PC-9 (cell line): ENCODE data around the gene DDAH1. TPM values are rescaled to one million over a fixed set of nuclear protein-coding genes. Genes with fewer than 3 reads are reported as not detected.

Source experiments
- BruUV-seq: library from RNA; stranded (reverse); fragments of 400-500 nt; replicated peaks from 2 replicates; lab custom pipeline; 2021; lab: Mats Ljungman, UMichigan
- CTCF ChIA-PET: fragments of 300-600 bp; sonication (Branson Sonifier 250); formaldehyde crosslinking; loops from one replicate; lab custom pipeline; 2022; ENCODE audit warnings: antibody characterized with exemption; lab: Charles Lee
- POLR2A ChIA-PET: fragments of 300-600 bp; sonication (Branson Sonifier 250); formaldehyde crosslinking; loops from one replicate; lab custom pipeline; 2022; ENCODE audit warnings: antibody characterized with exemption; ENCODE audit not compliant: unreplicated experiment; lab: Charles Lee
- DNase-seq, 2 experiments: peaks; one replicate each; pipeline versions ENCODE4 v3.0.0 to v3.0.0-alpha.2; 2015 to 2022; ENCODE audit warnings: mixed read lengths in 1 of 2
- H2AFZ ChIP-seq: fragments of 200-600 bp; sonication (generic); 2 replicates; pipeline ENCODE4 v1.8.1; 2017; ENCODE audit warnings: antibody characterized with exemption
- H3F3A ChIP-seq: fragments of 200-600 bp; sonication (generic); 2 replicates; pipeline ENCODE4 v1.8.1; 2017; ENCODE audit warnings: antibody characterized with exemption, mild to moderate bottlenecking, low read depth; ENCODE audit not compliant: insufficient read depth
- H3K27ac ChIP-seq: fragments of 200-600 bp; sonication (generic); 2 replicates; pipeline ENCODE4 v1.6.1; 2016; ENCODE audit warnings: mixed run types
- H3K27me3 ChIP-seq: fragments of 200-600 bp; sonication (generic); 2 replicates; pipeline ENCODE4 v1.6.1; 2016; ENCODE audit warnings: low read depth, mixed run types; ENCODE audit not compliant: insufficient read depth
- H3K36me3 ChIP-seq: fragments of 200-600 bp; sonication (generic); 2 replicates; pipeline ENCODE4 v1.6.1; 2016; ENCODE audit warnings: low read depth, mixed run types
- H3K4me1 ChIP-seq: fragments of 200-600 bp; sonication (generic); replicated peaks from 2 replicates; pipeline ENCODE4 v1.6.1; 2016; ENCODE audit warnings: mixed run types; ENCODE audit not compliant: insufficient read depth
- H3K4me2 ChIP-seq: fragments of 200-600 bp; sonication (generic); 2 replicates; pipeline ENCODE4 v1.6.1; 2017; ENCODE audit warnings: mixed run types
- H3K4me3 ChIP-seq: fragments of 200-600 bp; sonication (generic); 2 replicates; pipeline ENCODE4 v1.6.1; 2016; ENCODE audit warnings: mixed run types
- H3K79me2 ChIP-seq: fragments of 200-600 bp; sonication (generic); 2 replicates; pipeline ENCODE4 v1.6.1; 2017; ENCODE audit warnings: low read depth, mixed run types
- H3K9me2 ChIP-seq: fragments of 200-600 bp; sonication (generic); 2 replicates; pipeline ENCODE4 v1.8.1; 2017; ENCODE audit warnings: mild to moderate bottlenecking; ENCODE audit not compliant: insufficient read depth
- H3K9me3 ChIP-seq: fragments of 200-600 bp; sonication (generic); 2 replicates; pipeline ENCODE4 v1.8.1; 2016; ENCODE audit warnings: low read depth; ENCODE audit not compliant: insufficient read depth
- H4K20me1 ChIP-seq: fragments of 200-600 bp; sonication (generic); 2 replicates; pipeline ENCODE4 v1.8.1; 2017; ENCODE audit not compliant: insufficient read depth
- EZH2 ChIP-seq: fragments of 200-600 bp; sonication (generic); IDR thresholded peaks from 2 replicates; pipeline ENCODE4 v1.8.0; 2017; ENCODE audit warnings: antibody characterized with exemption, low read depth
- intact Hi-C: fragments of 100-400 bp; cut with micrococcal nuclease; formaldehyde crosslinking; loops from one replicate; pipeline ENCODE4 v1.10.0; 2022; ENCODE audit not compliant: unreplicated experiment
- total RNA-seq: library from RNA; stranded (reverse); gene quantifications from 2 replicates; pipeline ENCODE4 v1.2.3, GENCODE V29; 2021
- TF ChIP-seq, protein P1 (sequence below): fragments of 200-600 bp; sonication (generic); conservative IDR thresholded peaks from 2 replicates; pipeline ENCODE4 v1.6.1; 2017; ENCODE audit warnings: mixed run types, antibody characterized with exemption, mild to moderate bottlenecking, moderate library complexity

DDAH1 gene
- total RNA-seq, 1 experiment from 2014 or later, result 31.9 TPM

DNA sequence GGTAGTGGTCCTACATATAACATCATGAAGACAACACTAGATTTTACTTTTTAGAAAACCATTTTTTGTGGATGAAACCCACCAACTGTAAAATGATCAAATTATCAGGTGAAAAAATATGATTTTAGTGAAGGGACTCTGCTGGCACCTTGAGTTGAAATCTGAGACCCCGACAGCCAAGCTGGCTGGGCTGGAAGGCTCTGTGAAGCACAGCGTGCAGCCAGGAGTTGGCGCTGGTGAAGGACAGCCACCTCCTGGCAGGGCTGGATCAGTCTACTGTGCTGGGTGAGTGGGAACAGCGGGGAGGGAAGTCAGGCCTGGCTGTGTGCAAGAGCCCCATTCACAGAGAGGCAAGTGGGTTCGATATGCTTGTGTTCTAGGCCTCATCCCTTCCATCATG is 47.9 kb downstream of the DDAH1 start:
- CTCF ChIA-PET, result no interaction called here
- intact Hi-C loops, result no loop called here
- Histone ChIP-seq H3K9me2 (no peaks in the 10 kb centered on the region), H3K27me3 (no peaks in the 10 kb centered on the region), H3K4me2 (no peak overlapping the region), H3K27ac (no peak overlapping the region), H3K79me2 (peaks cover 6% of the 10 kb centered on the region; the same call in 1 of the 2 replicates), H3F3A (no peaks in the 10 kb centered on the region), H4K20me1 (no peaks in the 10 kb centered on the region), H2AFZ (no peak overlapping the region), H3K4me3 (no peak overlapping the region), H3K4me1 (no peaks in the 10 kb centered on the region), H3K9me3 (no peaks in the 10 kb centered on the region; the same call in 1 of the 2 replicates), H3K36me3 (no peaks in the 10 kb centered on the region)
- POLR2A ChIA-PET, result no interaction called here
- TF ChIP-seq EZH2, result no peak
- TF ChIP-seq, protein P1, sequence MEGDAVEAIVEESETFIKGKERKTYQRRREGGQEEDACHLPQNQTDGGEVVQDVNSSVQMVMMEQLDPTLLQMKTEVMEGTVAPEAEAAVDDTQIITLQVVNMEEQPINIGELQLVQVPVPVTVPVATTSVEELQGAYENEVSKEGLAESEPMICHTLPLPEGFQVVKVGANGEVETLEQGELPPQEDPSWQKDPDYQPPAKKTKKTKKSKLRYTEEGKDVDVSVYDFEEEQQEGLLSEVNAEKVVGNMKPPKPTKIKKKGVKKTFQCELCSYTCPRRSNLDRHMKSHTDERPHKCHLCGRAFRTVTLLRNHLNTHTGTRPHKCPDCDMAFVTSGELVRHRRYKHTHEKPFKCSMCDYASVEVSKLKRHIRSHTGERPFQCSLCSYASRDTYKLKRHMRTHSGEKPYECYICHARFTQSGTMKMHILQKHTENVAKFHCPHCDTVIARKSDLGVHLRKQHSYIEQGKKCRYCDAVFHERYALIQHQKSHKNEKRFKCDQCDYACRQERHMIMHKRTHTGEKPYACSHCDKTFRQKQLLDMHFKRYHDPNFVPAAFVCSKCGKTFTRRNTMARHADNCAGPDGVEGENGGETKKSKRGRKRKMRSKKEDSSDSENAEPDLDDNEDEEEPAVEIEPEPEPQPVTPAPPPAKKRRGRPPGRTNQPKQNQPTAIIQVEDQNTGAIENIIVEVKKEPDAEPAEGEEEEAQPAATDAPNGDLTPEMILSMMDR, result no peak
- DNase-seq, result no peak
- no TSS peak for BruUV-seq

DNA sequence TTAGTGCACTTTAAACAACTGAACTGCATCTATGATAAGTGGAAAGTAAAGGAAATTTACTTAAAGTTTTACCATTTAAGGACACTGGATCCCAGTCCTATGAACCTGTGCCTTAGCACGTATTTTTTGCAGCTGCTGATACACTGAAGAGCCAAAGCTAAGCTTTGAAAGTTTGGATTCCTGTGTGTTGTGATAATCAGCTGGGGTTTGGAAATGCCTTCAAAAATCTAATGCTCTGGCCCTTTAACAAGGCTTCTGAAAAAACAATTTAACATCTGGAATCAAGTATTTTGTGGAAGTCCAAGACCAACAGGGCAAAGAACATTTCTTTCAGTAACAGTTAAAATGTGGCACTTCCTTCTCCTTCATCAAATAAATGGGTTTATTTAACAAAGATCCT is 51.8 kb downstream of the DDAH1 start:
- H4K20me1 ChIP-seq, result no peaks in the 10 kb centered on the region
- no peaks in the 10 kb centered on the region; the same call in 1 of the 2 replicates for H3F3A ChIP-seq
- H3K9me2 ChIP-seq, result no peaks in the 10 kb centered on the region
- H3K27me3 ChIP-seq, result no peaks in the 10 kb centered on the region
- ChIA-PET POLR2A (no interaction called here), CTCF (interaction anchor here (0.7 kb wide), 1 partner anchor 69 kb away, joined by 3 read pairs; no protein-coding TSS in a partner anchor)
- intact Hi-C loops, result no loop called here
- no peaks in the 10 kb centered on the region for H3K9me3 ChIP-seq
- no peak overlapping the region for H3K27ac ChIP-seq
- no peak for DNase-seq
- H3K79me2 ChIP-seq, result peaks cover 17% of the 10 kb centered on the region; the same call in 1 of the 2 replicates
- H2AFZ ChIP-seq, result no peak overlapping the region
- no peak overlapping the region for H3K4me2 ChIP-seq
- H3K36me3 ChIP-seq, result no peaks in the 10 kb centered on the region
- BruUV-seq, result no TSS peak
- peaks cover 2% of the 10 kb centered on the region; the same call in 1 of the 2 replicates for H3K4me1 ChIP-seq
- TF ChIP-seq EZH2, result no peak
- H3K4me3 ChIP-seq, result no peak overlapping the region

DNA sequence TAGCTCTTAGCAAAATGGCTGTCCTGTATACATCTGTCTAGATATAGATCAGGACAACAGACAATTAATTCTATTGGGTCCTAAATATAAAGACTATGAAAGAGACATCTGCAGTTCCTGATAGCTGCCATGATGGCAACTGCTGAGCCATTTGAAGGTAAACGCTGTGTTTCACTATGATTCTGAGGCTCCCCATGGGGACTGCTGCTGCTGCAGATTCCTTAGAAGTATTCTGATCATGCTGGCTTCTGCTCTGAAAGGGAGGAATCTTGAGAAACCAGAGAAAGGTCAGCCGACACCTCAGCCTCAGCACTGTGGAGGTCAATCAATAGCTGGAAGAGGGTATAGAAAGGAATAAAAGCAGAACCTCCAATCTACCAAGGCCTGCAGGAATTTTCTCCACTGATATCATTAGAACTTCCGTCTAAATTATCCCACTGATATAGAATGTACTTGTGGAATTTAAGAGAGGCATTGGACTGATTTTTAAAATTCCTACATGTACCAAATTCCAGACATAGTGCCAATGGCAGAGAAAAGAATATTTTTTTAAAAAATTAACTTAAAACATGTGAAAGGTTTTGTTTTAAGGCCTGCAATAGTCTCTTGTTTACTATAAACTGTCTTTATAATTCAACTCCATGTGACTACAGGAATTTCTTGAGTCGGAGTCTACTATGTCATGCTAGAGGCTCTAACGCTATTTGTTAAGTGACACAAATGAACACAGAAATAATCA is 53.2 kb downstream of the DDAH1 start:
- no peaks in the 10 kb centered on the region for H4K20me1 ChIP-seq
- no peak overlapping the region for H3K4me2 ChIP-seq
- peaks cover 17% of the 10 kb centered on the region for H3K4me1 ChIP-seq
- H3K9me3 ChIP-seq, result no peaks in the 10 kb centered on the region
- H3K27ac ChIP-seq, result no peak overlapping the region
- H3K27me3 ChIP-seq, result no peaks in the 10 kb centered on the region
- no peak for DNase-seq
- H3K4me3 ChIP-seq, result no peak overlapping the region
- H3F3A ChIP-seq, result peaks cover 6% of the 10 kb centered on the region; the same call in 1 of the 2 replicates
- H3K36me3 ChIP-seq, result no peaks in the 10 kb centered on the region
- intact Hi-C loops, result no loop called here
- POLR2A ChIA-PET, result interaction anchor here (0.7 kb wide), 1 partner anchor 35 kb away, joined by 4 read pairs; no protein-coding TSS in a partner anchor
- TF ChIP-seq, protein P1, result no peak
- TF ChIP-seq EZH2, result no peak
- CTCF ChIA-PET, result no interaction called here
- BruUV-seq, result no TSS peak
- no peak overlapping the region for H2AFZ ChIP-seq
- H3K9me2 ChIP-seq, result no peaks in the 10 kb centered on the region
- H3K79me2 ChIP-seq, result peaks cover 20% of the 10 kb centered on the region; the same call in 1 of the 2 replicates
